HepG2 (cell line): ENCODE data around the gene UBE2QL1. TPM values are rescaled to one million over a fixed set of nuclear protein-coding genes. Genes with fewer than 3 reads are reported as not detected.

Experiments used
- GATAD2A ChIP-seq: IDR thresholded peaks from 2 replicates; pipeline ENCODE4 v1.6.1; 2016
- HIC2 ChIP-seq: sonication (generic); formaldehyde crosslinking; IDR thresholded peaks from 2 replicates; pipeline ENCODE4 v1.9.0; 2022; ENCODE audit warnings: low read depth, missing genetic modification reagents
- HOXD1 ChIP-seq: sonication (generic); formaldehyde crosslinking; IDR thresholded peaks from 2 replicates; pipeline ENCODE4 v1.5.0; 2020; ENCODE audit warnings: missing genetic modification reagents
- MEIS2 ChIP-seq: sonication (generic); formaldehyde crosslinking; IDR thresholded peaks from 2 replicates; pipeline ENCODE4 v1.9.0; 2021; ENCODE audit warnings: mild to moderate bottlenecking, missing genetic modification reagents
- MLLT10 ChIP-seq: sonication (generic); formaldehyde crosslinking; IDR thresholded peaks from 2 replicates; pipeline ENCODE4 v1.4.0; 2020; ENCODE audit warnings: missing genetic modification reagents
- POLR2AphosphoS2 ChIP-seq: IDR thresholded peaks from 2 replicates; pipeline ENCODE4 v1.6.1; 2011; ENCODE audit warnings: low read depth, low read length, improper control_type of control experiment
- ZNF207 ChIP-seq: fragments of 450-650 bp; IDR thresholded peaks from 2 replicates; pipeline ENCODE4 v1.6.1; 2016; ENCODE audit warnings: antibody characterized with exemption, borderline replicate concordance
- ZNF34 ChIP-seq: sonication (generic); formaldehyde crosslinking; IDR thresholded peaks from 2 replicates; pipeline ENCODE4 v1.4.0; 2020; ENCODE audit warnings: mild to moderate bottlenecking, missing genetic modification reagents, borderline replicate concordance
- ZNF704 ChIP-seq: sonication (generic); formaldehyde crosslinking; IDR thresholded peaks from 2 replicates; pipeline ENCODE4 v1.8.1; 2023; ENCODE audit warnings: mild to moderate bottlenecking, inconsistent platforms, moderate library complexity, missing genetic modification reagents, borderline replicate concordance
- ZNF891 ChIP-seq: sonication (generic); formaldehyde crosslinking; IDR thresholded peaks from 2 replicates; pipeline ENCODE4 v1.5.0; 2020; ENCODE audit warnings: mild to moderate bottlenecking, missing genetic modification reagents
- polyA plus RNA-seq, 8 experiments: library from polyadenylated mRNA; depleted of rRNA in 3 of 8; stranded (reverse) in 7 of 8; unstranded in 1 of 8; fragments of >200 nt; fragmentation: Illumina TruSeq in 4 of 8; extraction: Trizol in 4 of 8; gene quantifications; 2 replicates each; pipeline versions ENCODE4 v1.2.1 to v1.2.3, GENCODE V29; 2011 to 2016; ENCODE audit warnings: low read depth in 4 of 8, missing spikeins in 1 of 8, mixed read lengths in 1 of 8; ENCODE audit not compliant: insufficient read depth in 1 of 8
- total RNA-seq, 5 experiments: library from RNA; depleted of rRNA; stranded (reverse); fragments of >200 nt; fragmentation: Illumina TruSeq; extraction: Trizol; gene quantifications; 2 replicates each; pipeline ENCODE4 v1.2.3, GENCODE V29; 2016; ENCODE audit warnings: low read depth in 1 of 5
- TF ChIP-seq, protein P1 (sequence below): sonication (generic); formaldehyde crosslinking; IDR thresholded peaks from 2 replicates; pipeline ENCODE4 v1.5.0; 2020; ENCODE audit warnings: missing genetic modification reagents, mild to moderate bottlenecking, borderline replicate concordance

UBE2QL1 gene
- total and polyA plus RNA-seq, 2 of the 13 experiments (the other 11 are each of a cell fraction or from before 2014, with no cell fraction given) = not detected

DNA sequence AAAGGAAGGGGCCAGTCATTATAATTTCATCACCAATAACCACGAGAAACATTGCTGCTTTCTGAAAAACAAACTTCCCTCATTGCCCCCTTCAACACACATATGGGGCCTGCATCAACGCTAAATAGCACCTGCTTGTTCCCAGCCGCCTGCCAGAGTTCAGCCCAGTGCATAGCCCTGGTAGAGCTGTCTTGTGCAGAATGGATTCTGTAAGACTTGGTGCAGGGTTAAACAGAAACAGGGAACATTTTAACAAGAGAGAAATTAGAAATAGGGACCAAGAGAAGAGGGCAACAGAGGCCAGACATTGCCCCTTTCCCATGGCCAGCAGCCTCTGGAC, 56.7 kb downstream of the UBE2QL1 start (continued):
- TF ChIP-seq ZNF207 = no peak
- TF ChIP-seq ZNF704 (CRISPR knock-in tag) = no peak
- no peak for TF ChIP-seq HIC2 (CRISPR knock-in tag)
- TF ChIP-seq MLLT10 (CRISPR knock-in tag) = no peak
- TF ChIP-seq MEIS2 (CRISPR knock-in tag) = no peak
- no peak for TF ChIP-seq HOXD1 (CRISPR knock-in tag)
- TF ChIP-seq ZNF34 (CRISPR knock-in tag) = no peak
- TF ChIP-seq ZNF891 (CRISPR knock-in tag) = no peak
- TF ChIP-seq GATAD2A = no peak
- no peak for TF ChIP-seq POLR2AphosphoS2
- TF ChIP-seq, protein P1, sequence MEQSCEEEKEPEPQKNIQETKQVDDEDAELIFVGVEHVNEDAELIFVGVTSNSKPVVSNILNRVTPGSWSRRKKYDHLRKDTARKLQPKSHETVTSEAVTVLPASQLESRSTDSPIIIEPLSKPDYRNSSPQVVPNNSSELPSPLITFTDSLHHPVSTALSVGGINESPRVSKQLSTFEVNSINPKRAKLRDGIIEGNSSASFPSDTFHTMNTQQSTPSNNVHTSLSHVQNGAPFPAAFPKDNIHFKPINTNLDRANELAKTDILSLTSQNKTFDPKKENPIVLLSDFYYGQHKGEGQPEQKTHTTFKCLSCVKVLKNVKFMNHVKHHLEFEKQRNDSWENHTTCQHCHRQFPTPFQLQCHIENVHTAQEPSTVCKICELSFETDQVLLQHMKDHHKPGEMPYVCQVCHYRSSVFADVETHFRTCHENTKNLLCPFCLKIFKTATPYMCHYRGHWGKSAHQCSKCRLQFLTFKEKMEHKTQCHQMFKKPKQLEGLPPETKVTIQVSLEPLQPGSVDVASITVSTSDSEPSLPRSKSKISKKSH (CRISPR knock-in tag) = no peak
